ENCODE measurements around the gene CCNA2. TPM values are rescaled to one million over a fixed set of nuclear protein-coding genes. Genes with fewer than 3 reads are reported as not detected.

The CCNA2 gene
- polyA plus RNA-seq, 3 donors = 0.20 to 0.23 TPM; not detected in 1

- Histone ChIP-seq H3K27ac (ENCODE audit: low read depth in 1 of 2, low read length in 2 of 2) (peak overlapping the region in 1 of 2 donors; percentile 56), H3K9me3 (replicated peaks in 1 of 2; ENCODE audit: control insufficient read depth in 1 of 2, insufficient read depth in 1 of 2, low read length in 2 of 2) (no peaks in the 10 kb centered on the region), H3K9ac (ENCODE audit: insufficient read depth, low read length, poor library complexity, severe bottlenecking) (no peak overlapping the region), H2AFZ (ENCODE audit: insufficient read depth, low read depth, low read length, poor library complexity, severe bottlenecking) (peak overlapping the region; percentile 99), H3K27me3 (ENCODE audit: control insufficient read depth in 2 of 2, insufficient read depth in 2 of 2, low read length in 2 of 2) (no peaks in the 10 kb centered on the region), H3K4me3 (replicated peaks in 1 of 3; ENCODE audit: low read depth in 2 of 3, low read length in 3 of 3) (no peak overlapping the region), H3K79me2 (ENCODE audit: insufficient read depth, low read length) (peaks cover 26% of the 10 kb centered on the region), H3K36me3 (replicated peaks in 1 of 2; ENCODE audit: control insufficient read depth in 1 of 2, insufficient read depth in 2 of 2, low read length in 2 of 2) (peaks cover 13 to 17% of the 10 kb centered on the region in 2 donors), H3K4me1 (ENCODE audit: control insufficient read depth in 1 of 2, insufficient read depth in 2 of 2, low read length in 2 of 2) (peaks cover 17 to 30% of the 10 kb centered on the region in 2 donors), H3K4me2 (replicated peaks; ENCODE audit: extremely low read depth, low read length, poor library complexity, severe bottlenecking) (no peak overlapping the region), H4K20me1 (ENCODE audit: insufficient read depth, low read length) (no peaks in the 10 kb centered on the region)
- peak overlapping the region in 3 of 7 donors; percentile 9 to 64 (median 51) for H3K27ac Mint-ChIP-seq
- intact Hi-C loops (cut with micrococcal nuclease) = no loop called here
- peaks cover 3 to 11% (median 5%) of the 10 kb centered on the region in 3 donors for H3K27me3 Mint-ChIP-seq (ENCODE audit: low read depth in 3 of 3)
- H3K36me3 Mint-ChIP-seq = peaks cover 8 to 10% of the 10 kb centered on the region in 2 donors
- TF ChIP-seq CTCF (IDR thresholded peaks at IDR 0.05) = no peak
- no CpG with 5 or more reads among the region's 2 CpGs for WGBS (ENCODE audit: insufficient coverage)
- DNase-seq = no peak
- H3K4me3 Mint-ChIP-seq = no peak overlapping the region
- peaks cover 23% of the 10 kb centered on the region for H3K4me1 Mint-ChIP-seq
- H3K9me3 Mint-ChIP-seq = no peaks in the 10 kb centered on the region
Observed at GRCh38 chr4:121799208-121799823, 24.4 kb downstream of the CCNA2 start.

DNA sequence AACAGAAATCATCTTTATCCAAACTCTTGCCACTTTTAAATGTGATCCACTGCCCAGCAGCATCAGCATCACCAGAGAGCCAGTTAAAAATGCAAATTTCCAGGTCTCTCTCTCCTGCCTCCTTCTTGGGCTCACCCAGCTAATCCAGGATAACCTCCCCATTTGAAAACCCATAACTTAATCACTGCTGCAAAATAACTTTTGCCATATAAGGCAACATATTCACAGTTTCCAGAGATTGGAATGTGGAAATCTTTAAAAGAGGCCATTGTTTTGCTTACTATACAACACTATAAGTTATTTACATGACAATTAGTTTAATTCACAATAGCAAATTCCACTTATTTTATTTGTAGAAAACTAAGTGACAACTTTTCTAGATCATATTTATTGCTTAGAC is 27.4 kb downstream of the CCNA2 start:
- no peak for TF ChIP-seq CTCF (IDR thresholded peaks at IDR 0.05)
- Histone ChIP-seq H2AFZ (ENCODE audit: insufficient read depth, low read depth, low read length, poor library complexity, severe bottlenecking) (no peak overlapping the region), H3K27me3 (ENCODE audit: control insufficient read depth in 2 of 2, insufficient read depth in 2 of 2, low read length in 2 of 2) (no peaks in the 10 kb centered on the region), H3K27ac (ENCODE audit: low read depth in 1 of 2, low read length in 2 of 2) (no peak overlapping the region), H3K9me3 (replicated peaks in 1 of 2; ENCODE audit: control insufficient read depth in 1 of 2, insufficient read depth in 1 of 2, low read length in 2 of 2) (no peaks in the 10 kb centered on the region), H3K4me3 (replicated peaks in 1 of 3; ENCODE audit: low read depth in 2 of 3, low read length in 3 of 3) (no peak overlapping the region), H4K20me1 (ENCODE audit: insufficient read depth, low read length) (no peaks in the 10 kb centered on the region), H3K4me2 (replicated peaks; ENCODE audit: extremely low read depth, low read length, poor library complexity, severe bottlenecking) (no peak overlapping the region), H3K4me1 (ENCODE audit: control insufficient read depth in 1 of 2, insufficient read depth in 2 of 2, low read length in 2 of 2) (peaks cover 13 to 19% of the 10 kb centered on the region in 2 donors), H3K9ac (ENCODE audit: insufficient read depth, low read length, poor library complexity, severe bottlenecking) (no peak overlapping the region), H3K36me3 (replicated peaks in 1 of 2; ENCODE audit: control insufficient read depth in 1 of 2, insufficient read depth in 2 of 2, low read length in 2 of 2) (no peaks in the 10 kb centered on the region), H3K79me2 (ENCODE audit: insufficient read depth, low read length) (peaks cover under 1% of the 10 kb centered on the region)
- Mint-ChIP-seq H3K27ac (no peak overlapping the region), H3K4me1 (peaks cover 16% of the 10 kb centered on the region), H3K36me3 (no peaks in the 10 kb centered on the region), H3K27me3 (ENCODE audit: low read depth in 3 of 3) (peaks cover 3 to 11% (median 5%) of the 10 kb centered on the region in 3 donors), H3K4me3 (no peak overlapping the region), H3K9me3 (no peaks in the 10 kb centered on the region)
- DNase-seq = no peak
- intact Hi-C loops (cut with micrococcal nuclease) = no loop called here
